Head of caudate nucleus (tissue), 42 donors: ENCODE measurements around the gene MTCL1.

Experiments used
- DNase-seq, 42 donors: peaks; one replicate each; pipeline versions ENCODE4 v3.0.0 to v3.0.0-alpha.2; 2020 to 2021; ENCODE audit warnings: mixed read lengths in 7 of 42
- intact Hi-C: fragments of 100-400 bp; cut with DNase I; formaldehyde crosslinking; loops from one replicate; pipeline ENCODE4 v1.15.0; 2022

The MTCL1 gene

GRCh38 chr18:8860845-8861642 is 155.7 kb downstream of the MTCL1 start:
- intact Hi-C loops: no loop called here
- no peak for DNase-seq

- no peak for DNase-seq
- intact Hi-C loops: no loop called here
These were observed 158.1 kb downstream of the MTCL1 start for GRCh38 chr18:8863427-8863826.

- no peak for DNase-seq
- intact Hi-C loops: no loop called here
These were observed 160.6 kb downstream of the MTCL1 start for GRCh38 chr18:8865934-8866333.

GRCh38 chr18:8866679-8867078 is 161.3 kb downstream of the MTCL1 start:
- intact Hi-C loops: no loop called here
- DNase-seq: no peak

GRCh38 chr18:8868276-8868675 is 162.9 kb downstream of the MTCL1 start:
- intact Hi-C loops: no loop called here
- DNase-seq: no peak

GRCh38 chr18:8868779-8869415 is 163.5 kb downstream of the MTCL1 start:
- DNase-seq: no peak
- intact Hi-C loops: no loop called here

- no peak for DNase-seq
- intact Hi-C loops: no loop called here
These were observed 164.3 kb downstream of the MTCL1 start for GRCh38 chr18:8869696-8870095.

GRCh38 chr18:8870528-8870927 is 165.2 kb downstream of the MTCL1 start:
- intact Hi-C loops: no loop called here
- DNase-seq: no peak

GRCh38 chr18:8871489-8871888 is 166.1 kb downstream of the MTCL1 start:
- no peak for DNase-seq
- intact Hi-C loops: no loop called here

- no peak for DNase-seq
- intact Hi-C loops: no loop called here
These were observed 169.5 kb downstream of the MTCL1 start for GRCh38 chr18:8874872-8875271.

GRCh38 chr18:8876887-8877286 is 171.5 kb downstream of the MTCL1 start:
- intact Hi-C loops: no loop called here
- no peak for DNase-seq

- intact Hi-C loops: no loop called here
- DNase-seq: no peak
These were observed 175.7 kb downstream of the MTCL1 start for GRCh38 chr18:8881103-8881502.
